Transverse colon (tissue), 4 donors: Measurements from ENCODE around the gene ELAVL1. TPM values are rescaled to one million over a fixed set of nuclear protein-coding genes. Genes with fewer than 3 reads are reported as not detected.
"Not testable (repeated sequence)": the region's sequence is repeated elsewhere in the genome, so short reads cannot be mapped to it uniquely, and the experiment has no call there.

Experiments
- DNase-seq: peaks from one replicate; pipeline ENCODE4 v3.0.0-alpha.2; 2019
- H3K27ac ChIP-seq, 4 donors: fragments of 200-600 bp; sonication (generic); 2 replicates each; pipeline ENCODE4 v1.5.1; 2016 to 2018; ENCODE audit warnings: inconsistent platforms in 4 of 4
- H3K27me3 ChIP-seq: fragments of 200-600 bp; sonication (generic); 2 replicates; pipeline ENCODE4 v1.5.1; 2017; ENCODE audit warnings: inconsistent platforms
- H3K36me3 ChIP-seq, 4 donors: fragments of 200-600 bp; sonication (generic); 2 replicates each; pipeline ENCODE4 v1.5.1; 2017 to 2019; ENCODE audit warnings: inconsistent platforms in 4 of 4
- H3K4me1 ChIP-seq, 4 donors: fragments of 200-600 bp; sonication (generic); 2 replicates each; pipeline ENCODE4 v1.5.1; 2017 to 2020; ENCODE audit warnings: inconsistent platforms in 4 of 4
- H3K4me3 ChIP-seq, 4 donors: fragments of 200-600 bp; sonication (generic); 1 replicate in 1 of 4; 2 replicates in 3 of 4; pipeline versions ENCODE4 v1.5.1 to v1.6.1; 2017 to 2019; ENCODE audit warnings: inconsistent platforms in 4 of 4
- H3K9me3 ChIP-seq, 2 donors: fragments of 200-600 bp; sonication (generic); 2 replicates each; pipeline ENCODE4 v1.5.1; 2017 to 2019; ENCODE audit warnings: inconsistent platforms in 2 of 2
- CTCF ChIP-seq, 5 experiments: fragments of 200-600 bp in 3 of 5; fragments of 450-650 bp in 2 of 5; sonication (generic) in 3 of 5; IDR thresholded peaks; 1 replicate in 2 of 5; 2 replicates in 3 of 5; pipeline ENCODE4 v1.5.1; 2016 to 2017; ENCODE audit warnings: antibody characterized with exemption in 5 of 5, inconsistent platforms in 3 of 5, mild to moderate bottlenecking in 2 of 5, moderate library complexity in 1 of 5
- EP300 ChIP-seq: sonication (generic); formaldehyde crosslinking; IDR thresholded peaks from one replicate; pipeline ENCODE4 v1.6.1; 2017; ENCODE audit warnings: antibody characterized with exemption, low read depth
- POLR2A ChIP-seq: fragments of 450-650 bp; IDR thresholded peaks from one replicate; pipeline ENCODE4 v1.6.1; 2016; ENCODE audit warnings: antibody characterized with exemption, mild to moderate bottlenecking, moderate library complexity
- POLR2AphosphoS5 ChIP-seq, 3 donors: sonication (generic); formaldehyde crosslinking; IDR thresholded peaks; one replicate each; pipeline ENCODE4 v1.6.1; 2016; ENCODE audit warnings: antibody characterized with exemption in 3 of 3
- WGBS, 2 donors: methylation state at CpG; one replicate each; pipeline ENCODE4 v1.1.5; 2018; ENCODE audit warnings: low coverage in 1 of 2; 5-methylcytosine and 5-hydroxymethylcytosine counted together
- in situ Hi-C, 4 donors: fragments of 200-750 bp; cut with MboI; loops; one replicate each; pipeline versions ENCODE4 v1.15.0 to v1.15.1; 2017; ENCODE audit warnings: low sequenced_read_pairs in 3 of 4, low pct_ligation_motif_present in 1 of 4, low pct_unique_long_range_greater_than_20kb in 1 of 4
- intact Hi-C: fragments of 100-400 bp; cut with DNase I; formaldehyde crosslinking; loops from one replicate; pipeline ENCODE4 v1.15.1; 2023; ENCODE audit warnings: low total_unique reads
- total RNA-seq, 4 donors: library from RNA; depleted of rRNA; stranded (reverse); fragments of >200 nt; gene quantifications; one replicate each; pipeline ENCODE4 v1.1.0, GENCODE V29; 2016

The ELAVL1 gene
- total RNA-seq, 4 donors from 2014 or later: 11.9 to 101 (median 22.4) TPM

DNA sequence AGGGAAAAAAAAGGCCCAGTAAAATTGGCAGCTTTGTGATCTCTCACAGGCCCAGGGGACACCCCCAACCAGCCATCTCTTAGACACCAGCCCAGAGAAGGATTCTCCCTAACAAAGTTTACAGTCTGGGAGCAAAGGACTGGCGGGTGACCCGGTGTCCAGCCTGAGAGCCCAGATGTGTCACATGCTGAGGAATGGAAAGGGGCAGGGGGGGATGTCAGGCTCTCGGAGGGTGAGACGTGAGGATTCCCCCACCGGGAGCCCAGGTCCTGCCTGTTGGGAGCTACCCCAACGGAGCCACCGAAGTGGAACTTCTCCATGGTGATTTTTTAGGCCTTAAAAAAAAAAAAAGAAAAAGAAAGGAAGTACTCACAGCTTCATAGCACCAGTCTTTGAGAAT is 74.7 kb downstream of the ELAVL1 start:
- Histone ChIP-seq H3K9me3 (no peaks in the 10 kb centered on the region), H3K27ac (peak overlapping the region; percentile 44 to 91 (median 83)), H3K4me1 (peaks cover 22 to 38% (median 30%) of the 10 kb centered on the region in 4 donors), H3K4me3 (no peak overlapping the region), H3K27me3 (no peaks in the 10 kb centered on the region), H3K36me3 (peaks cover 0 to 39% (median 19%) of the 10 kb centered on the region in 4 donors)
- DNase-seq: no peak
- TF ChIP-seq EP300 (no peak), CTCF (IDR thresholded peaks at IDR 0.05) (no peak), POLR2AphosphoS5 (IDR thresholded peaks at IDR 0.05) (no peak), POLR2A (no peak)
- in situ Hi-C loops (no loop called here), intact Hi-C loops (loop anchor here (10.0 kb wide), 1 partner anchor 74 kb away; the partner anchor contains the start of gene ELAVL1)
- 80 to 89% methylated on average over 7 of the region's 7 CpGs for WGBS, 2 donors

- DNase-seq, H3K4me3 ChIP-seq, H3K9me3 ChIP-seq, in situ Hi-C loops, H3K27me3 ChIP-seq: not testable (repeated sequence)
- WGBS, 2 donors: 86% methylated on average over 10 of the region's 11 CpGs; no CpG with 5 or more reads in 1 of the 2 donors
- peaks cover 0 to 32% (median 16%) of the 10 kb centered on the region in 4 donors for H3K36me3 ChIP-seq
- intact Hi-C loops: loop anchor here (10.0 kb wide), 1 partner anchor 75 kb away; the partner anchor contains the start of gene ELAVL1
- H3K4me1 ChIP-seq: peaks cover 28 to 44% (median 35%) of the 10 kb centered on the region in 4 donors
- H3K27ac ChIP-seq: peak overlapping the region; percentile 79 to 91 (median 83)
Measured at GRCh38 chr19:7930030-7930429, 75.4 kb downstream of the ELAVL1 start.

DNA sequence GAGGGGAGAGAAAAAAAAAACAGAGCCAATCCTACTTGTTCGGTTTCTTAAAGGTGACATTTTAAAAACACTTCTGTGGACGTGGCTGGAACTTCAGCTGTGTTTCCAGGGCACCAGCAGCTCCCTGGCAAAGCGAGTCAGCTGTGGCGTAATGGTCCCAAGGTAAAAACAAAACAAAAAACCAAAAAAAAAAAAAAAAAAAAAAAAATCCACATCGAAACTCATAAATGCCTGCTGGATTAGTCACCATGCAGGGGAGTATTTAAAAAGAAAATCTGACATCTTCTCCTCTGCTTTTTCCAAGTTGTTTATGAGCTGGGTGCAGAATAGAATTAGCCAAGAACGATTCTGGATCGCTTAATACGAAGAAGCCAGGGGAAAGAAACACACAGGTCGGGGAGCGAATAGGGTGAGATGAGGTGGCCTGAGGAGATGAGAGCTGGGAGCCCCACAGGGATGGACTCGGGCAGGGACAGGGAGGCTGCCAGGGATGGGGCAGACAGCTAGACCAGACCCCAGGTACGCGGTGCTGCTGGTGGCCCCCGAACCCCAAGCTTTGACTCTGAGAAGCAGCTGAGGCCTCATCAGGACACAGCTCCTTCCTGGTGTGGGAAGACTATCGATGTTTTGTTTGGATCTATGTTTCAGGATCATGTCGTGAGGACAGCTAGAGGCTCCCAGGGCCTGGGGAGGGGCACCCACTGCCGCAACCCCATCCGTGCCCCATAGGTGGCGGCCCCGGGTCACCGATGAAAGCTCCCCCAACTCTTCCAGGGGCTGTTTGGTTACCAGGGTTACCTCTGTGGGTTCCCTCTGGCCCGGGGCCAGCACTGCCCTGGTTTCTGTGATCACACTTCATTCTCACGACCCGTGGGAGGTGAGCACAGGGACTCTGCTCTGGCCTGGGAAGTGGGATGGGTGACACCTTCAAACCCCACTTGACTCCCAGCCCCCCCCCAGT is 76.4 kb downstream of the ELAVL1 start:
- H3K27me3 ChIP-seq: no peaks in the 10 kb centered on the region
- TF ChIP-seq EP300 (no peak), POLR2AphosphoS5 (IDR thresholded peaks at IDR 0.05) (peak in 1 of 3 donors; percentile 19), POLR2A (no peak), CTCF (IDR thresholded peaks at IDR 0.05) (peak in 3 of 5 experiments; percentile 18 to 31 (median 30))
- intact Hi-C loops: no loop called here
- peak overlapping the region; percentile 79 to 91 (median 83) for H3K27ac ChIP-seq
- no peak overlapping the region for H3K4me3 ChIP-seq
- in situ Hi-C loops: no loop called here
- peaks cover 0 to 27% (median 11%) of the 10 kb centered on the region in 4 donors for H3K36me3 ChIP-seq
- H3K9me3 ChIP-seq: no peaks in the 10 kb centered on the region
- 57 to 77% methylated on average over 5 to 21 of the region's 24 CpGs for WGBS, 2 donors
- DNase-seq: no peak
- peaks cover 32 to 48% (median 40%) of the 10 kb centered on the region in 4 donors for H3K4me1 ChIP-seq

- DNase-seq: no peak
- in situ Hi-C loops (no loop called here), intact Hi-C loops (no loop called here)
- 71% methylated on average over 9 of the region's 9 CpGs; no CpG with 5 or more reads in 1 of the 2 donors for WGBS, 2 donors
- H3K27ac ChIP-seq: peak overlapping the region; percentile 60 to 91 (median 83)
- H3K27me3 ChIP-seq: no peaks in the 10 kb centered on the region
- TF ChIP-seq CTCF (IDR thresholded peaks at IDR 0.05) (no peak), EP300 (no peak), POLR2AphosphoS5 (IDR thresholded peaks at IDR 0.05) (no peak), POLR2A (no peak)
- H3K4me3 ChIP-seq: no peak overlapping the region
- peaks cover 0 to 21% (median 8%) of the 10 kb centered on the region in 4 donors for H3K36me3 ChIP-seq
- peaks cover 32 to 48% (median 40%) of the 10 kb centered on the region in 4 donors for H3K4me1 ChIP-seq
- H3K9me3 ChIP-seq: no peaks in the 10 kb centered on the region
Measured at GRCh38 chr19:7928334-7928706, 77.1 kb downstream of the ELAVL1 start.
